ENCODE data around the gene LSG1.

Gene LSG1

DNA sequence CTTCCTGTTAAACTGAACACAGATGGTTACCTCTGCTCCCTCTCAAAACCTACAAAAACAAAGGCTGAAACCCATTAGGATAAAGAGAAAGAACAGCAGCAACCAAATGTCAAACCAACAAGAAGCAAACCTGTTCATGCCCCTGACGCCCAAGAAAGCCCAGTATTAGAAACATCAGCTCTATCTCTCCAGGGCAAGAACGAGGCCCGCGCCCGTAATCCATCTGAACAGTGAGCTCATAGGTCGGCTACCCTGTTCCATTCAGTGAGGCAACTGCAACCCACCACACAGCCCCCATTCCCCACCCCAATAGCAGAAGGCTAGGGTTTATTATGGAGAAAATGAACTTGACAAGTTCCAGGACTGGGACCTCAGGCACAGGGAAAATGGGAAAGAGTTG lies 10.0 kb downstream of the LSG1 start:
- TF ChIP-seq MAX (IDR thresholded peaks at IDR 0.05) = no peak
- no peak for TF ChIP-seq ZBTB7A (IDR thresholded peaks at IDR 0.05; ENCODE audit: low read depth)
- no peak for TF ChIP-seq FOXM1 (IDR thresholded peaks at IDR 0.05; ENCODE audit: borderline replicate concordance, low read depth)

DNA sequence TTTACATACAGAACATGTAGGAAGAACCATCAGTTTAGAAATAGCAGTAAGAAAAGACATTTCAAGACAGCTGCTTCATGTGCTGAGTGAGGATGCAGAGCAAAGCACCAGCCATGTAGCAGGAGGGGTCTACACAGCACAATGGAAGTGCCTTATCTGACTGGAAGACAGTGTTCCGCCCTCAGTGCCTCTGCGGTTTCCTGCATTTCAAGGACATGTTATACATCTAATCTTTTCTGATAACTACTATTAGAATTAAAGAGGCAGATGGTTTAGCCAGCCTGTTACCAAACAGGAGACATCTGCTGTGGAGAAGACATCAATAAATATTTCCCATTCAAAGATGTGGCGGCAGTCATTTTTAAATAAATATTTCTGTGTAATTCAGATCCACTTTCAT lies 10.6 kb downstream of the LSG1 start:
- no peak for TF ChIP-seq EP300 (IDR thresholded peaks at IDR 0.05; ENCODE audit: borderline replicate concordance)
- TF ChIP-seq YY1 (IDR thresholded peaks at IDR 0.05; ENCODE audit: low read depth) = no peak
- no peak for TF ChIP-seq FOXM1 (IDR thresholded peaks at IDR 0.05; ENCODE audit: borderline replicate concordance, low read depth)
- TF ChIP-seq TAF1 (IDR thresholded peaks at IDR 0.05; ENCODE audit: low read depth) = no peak
- TF ChIP-seq, protein P1, sequence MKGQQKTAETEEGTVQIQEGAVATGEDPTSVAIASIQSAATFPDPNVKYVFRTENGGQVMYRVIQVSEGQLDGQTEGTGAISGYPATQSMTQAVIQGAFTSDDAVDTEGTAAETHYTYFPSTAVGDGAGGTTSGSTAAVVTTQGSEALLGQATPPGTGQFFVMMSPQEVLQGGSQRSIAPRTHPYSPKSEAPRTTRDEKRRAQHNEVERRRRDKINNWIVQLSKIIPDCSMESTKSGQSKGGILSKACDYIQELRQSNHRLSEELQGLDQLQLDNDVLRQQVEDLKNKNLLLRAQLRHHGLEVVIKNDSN (IDR thresholded peaks at IDR 0.05) = no peak
- TF ChIP-seq EGR1 (IDR thresholded peaks at IDR 0.05) = no peak
- TF ChIP-seq REST (IDR thresholded peaks at IDR 0.05; ENCODE audit: low read depth) = no peak
- no peak for TF ChIP-seq CREB1 (IDR thresholded peaks at IDR 0.05; ENCODE audit: low read depth)
- no peak for TF ChIP-seq NFIC (IDR thresholded peaks at IDR 0.05)
- TF ChIP-seq MAX (IDR thresholded peaks at IDR 0.05) = no peak
- TF ChIP-seq CEBPB (IDR thresholded peaks at IDR 0.05) = no peak
- no peak for TF ChIP-seq RAD21 (IDR thresholded peaks at IDR 0.05; ENCODE audit: low read depth)
- TF ChIP-seq TCF12 (IDR thresholded peaks at IDR 0.05; ENCODE audit: low read depth) = no peak
- no peak for TF ChIP-seq TEAD4 (IDR thresholded peaks at IDR 0.05)
- no peak for TF ChIP-seq ZBTB7A (IDR thresholded peaks at IDR 0.05; ENCODE audit: low read depth)

DNA sequence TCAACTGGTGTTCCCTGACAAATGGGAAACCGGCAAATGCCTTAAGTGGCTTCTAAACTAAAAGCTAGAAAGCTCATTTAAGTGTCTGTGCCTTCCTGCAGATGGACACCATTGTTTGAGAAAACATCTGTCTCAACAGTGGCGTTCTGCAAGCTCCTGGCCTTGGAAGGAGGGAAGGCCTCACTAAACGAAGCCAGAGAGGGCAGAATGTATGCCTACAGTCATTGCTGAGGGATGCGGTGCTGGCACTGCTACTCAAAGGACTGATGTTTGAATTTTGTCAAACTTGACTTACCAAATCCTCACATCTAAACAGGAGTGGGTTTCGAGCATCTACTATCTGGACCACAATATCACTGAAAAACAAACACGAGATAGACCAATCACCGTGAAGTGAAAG lies 12.2 kb downstream of the LSG1 start:
- TF ChIP-seq NFIC (IDR thresholded peaks at IDR 0.05) = no peak
- no peak for TF ChIP-seq TCF12 (IDR thresholded peaks at IDR 0.05; ENCODE audit: low read depth)

DNA sequence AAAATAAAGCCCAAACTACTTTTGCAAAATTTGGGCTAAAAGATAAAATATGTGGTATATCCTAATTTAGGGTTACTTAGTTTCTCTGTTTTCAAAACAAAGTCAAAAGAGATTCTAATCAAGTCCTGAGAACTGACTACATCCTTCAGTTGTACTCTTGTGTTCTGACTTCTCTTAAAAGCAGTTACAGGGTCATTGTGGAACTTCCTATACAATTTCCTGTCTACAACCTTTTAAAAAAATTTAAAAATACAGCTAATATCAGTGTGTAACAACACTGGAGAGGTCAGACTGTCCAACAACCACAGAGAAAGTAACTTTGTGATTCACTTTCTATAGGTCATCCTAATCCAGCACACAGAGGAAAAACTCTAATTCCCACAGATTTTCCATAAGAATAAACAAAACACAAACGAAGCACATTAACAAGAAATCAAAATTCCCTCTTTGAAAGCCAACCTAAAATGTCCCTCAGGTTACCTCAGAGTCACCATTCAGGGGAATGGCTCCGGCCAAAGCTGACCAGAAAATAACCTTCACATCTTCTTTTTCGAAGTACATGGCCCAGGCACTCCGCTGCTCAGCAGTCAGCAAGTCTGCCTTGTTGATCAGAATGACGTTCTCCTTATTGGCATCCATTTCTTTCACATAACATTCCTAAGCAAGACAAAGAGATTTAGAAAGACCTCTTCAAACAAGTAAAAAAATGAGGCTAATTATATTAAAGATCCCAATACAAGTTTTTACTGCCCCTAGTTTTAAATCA lies 13.3 kb downstream of the LSG1 start:
- TF ChIP-seq FOXM1 (IDR thresholded peaks at IDR 0.05; ENCODE audit: borderline replicate concordance, low read depth) (no peak), ZBTB7A (IDR thresholded peaks at IDR 0.05; ENCODE audit: low read depth) (no peak), CEBPB (IDR thresholded peaks at IDR 0.05) (no peak)
- TF ChIP-seq, protein P1 (IDR thresholded peaks at IDR 0.05) = no peak

GRCh38 chr3:194657439-194657838 lies 14.6 kb downstream of the LSG1 start:
- TF ChIP-seq TAF1 (IDR thresholded peaks at IDR 0.05; ENCODE audit: low read depth) (no peak), NFIC (IDR thresholded peaks at IDR 0.05) (no peak), TCF12 (IDR thresholded peaks at IDR 0.05; ENCODE audit: low read depth) (no peak), EGR1 (IDR thresholded peaks at IDR 0.05) (no peak), CREB1 (IDR thresholded peaks at IDR 0.05; ENCODE audit: low read depth) (no peak), REST (IDR thresholded peaks at IDR 0.05; ENCODE audit: low read depth) (no peak), EP300 (IDR thresholded peaks at IDR 0.05; ENCODE audit: borderline replicate concordance) (no peak), RAD21 (IDR thresholded peaks at IDR 0.05; ENCODE audit: low read depth) (no peak), MAX (IDR thresholded peaks at IDR 0.05) (no peak), ZBTB7A (IDR thresholded peaks at IDR 0.05; ENCODE audit: low read depth) (no peak), CEBPB (IDR thresholded peaks at IDR 0.05) (no peak), TEAD4 (IDR thresholded peaks at IDR 0.05) (no peak), FOXM1 (IDR thresholded peaks at IDR 0.05; ENCODE audit: borderline replicate concordance, low read depth) (no peak), YY1 (IDR thresholded peaks at IDR 0.05; ENCODE audit: low read depth) (no peak)
- TF ChIP-seq, protein P1 (IDR thresholded peaks at IDR 0.05) = no peak

DNA sequence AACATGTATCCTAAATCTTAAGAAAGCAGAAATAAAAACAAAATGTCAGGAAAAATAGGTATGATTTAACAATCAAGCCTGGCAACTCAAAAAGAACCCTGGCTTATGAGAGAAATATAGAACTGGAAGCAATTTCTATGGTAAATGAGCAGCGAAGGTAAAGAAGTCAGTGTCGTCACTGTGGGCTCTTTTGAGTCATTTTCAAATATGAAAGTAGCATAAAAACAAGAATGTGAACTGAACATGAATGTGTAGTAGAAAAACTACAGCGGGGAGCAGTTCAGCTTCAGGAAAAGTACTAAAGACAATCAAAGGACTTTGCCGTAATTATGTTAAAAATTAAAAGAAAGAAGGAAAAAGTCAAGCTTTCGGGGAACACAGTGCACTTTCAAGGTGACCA lies 17.5 kb downstream of the LSG1 start:
- TF ChIP-seq FOXM1 (IDR thresholded peaks at IDR 0.05; ENCODE audit: borderline replicate concordance, low read depth) (no peak), YY1 (IDR thresholded peaks at IDR 0.05; ENCODE audit: low read depth) (no peak), MAX (IDR thresholded peaks at IDR 0.05) (no peak), CREB1 (IDR thresholded peaks at IDR 0.05; ENCODE audit: low read depth) (no peak), CEBPB (IDR thresholded peaks at IDR 0.05) (no peak), EGR1 (IDR thresholded peaks at IDR 0.05) (no peak), TCF12 (IDR thresholded peaks at IDR 0.05; ENCODE audit: low read depth) (no peak), TAF1 (IDR thresholded peaks at IDR 0.05; ENCODE audit: low read depth) (no peak), EP300 (IDR thresholded peaks at IDR 0.05; ENCODE audit: borderline replicate concordance) (no peak), ZBTB7A (IDR thresholded peaks at IDR 0.05; ENCODE audit: low read depth) (no peak), RAD21 (IDR thresholded peaks at IDR 0.05; ENCODE audit: low read depth) (no peak), REST (IDR thresholded peaks at IDR 0.05; ENCODE audit: low read depth) (no peak), TEAD4 (IDR thresholded peaks at IDR 0.05) (no peak), NFIC (IDR thresholded peaks at IDR 0.05) (no peak)
- TF ChIP-seq, protein P1 (IDR thresholded peaks at IDR 0.05) = no peak

Data from Ishikawa (cell line).